Choroid plexus epithelial cell (primary cell): ENCODE measurements around the gene RAB31.
A peak's percentile ranks its signal among the peaks of the same experiment; 100 is the strongest.

ENCODE experiments used
- DNase-seq: peaks from one replicate; pipeline ENCODE4 v3.0.0-alpha.2; 2010; ENCODE audit warnings: low read depth
- H3K4me3 ChIP-seq: 2 replicates; pipeline ENCODE4 v1.5.1; 2011; ENCODE audit warnings: low read depth, mild to moderate bottlenecking, control low read depth, low read length, moderate library complexity
- TF ChIP-seq, protein P1 (sequence below): conservative IDR thresholded peaks from 2 replicates; pipeline ENCODE4 v1.5.1; 2011; ENCODE audit warnings: low read depth, mild to moderate bottlenecking, control low read depth, inconsistent platforms, low read length, moderate library complexity

RAB31 gene

DNA sequence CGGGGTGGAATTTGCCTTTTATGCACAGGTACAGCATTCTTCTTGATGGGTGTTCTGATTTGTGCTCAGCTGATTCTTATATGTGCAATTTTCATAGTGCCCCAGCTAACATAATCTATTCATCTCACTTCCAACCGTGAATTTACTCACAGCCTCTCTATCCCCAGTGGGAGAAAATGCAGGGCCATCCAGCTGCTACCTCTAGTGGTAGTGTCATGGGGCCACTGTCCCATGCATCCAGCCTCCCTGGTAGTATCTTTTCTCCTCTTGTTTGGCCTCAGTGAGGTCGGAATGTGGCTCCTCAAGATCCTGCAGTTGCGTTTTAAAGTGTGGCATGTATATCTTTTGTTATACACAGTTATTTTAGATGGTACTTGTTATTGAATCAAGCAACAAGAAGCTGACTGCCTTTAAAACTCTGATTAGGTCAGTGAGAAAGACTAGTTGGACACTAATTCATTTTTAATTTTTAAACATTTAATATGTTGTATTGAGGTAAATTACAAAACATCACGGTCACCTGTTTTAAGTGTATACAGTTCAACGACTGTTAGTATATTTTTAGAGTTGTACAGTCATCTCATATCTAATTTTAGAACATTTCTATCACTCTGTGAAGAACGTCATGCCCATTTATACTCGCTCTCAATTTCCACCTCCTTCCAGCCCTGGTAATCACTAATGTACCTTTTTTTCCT, 109.8 kb downstream of the RAB31 start:
- TF ChIP-seq, protein P1, sequence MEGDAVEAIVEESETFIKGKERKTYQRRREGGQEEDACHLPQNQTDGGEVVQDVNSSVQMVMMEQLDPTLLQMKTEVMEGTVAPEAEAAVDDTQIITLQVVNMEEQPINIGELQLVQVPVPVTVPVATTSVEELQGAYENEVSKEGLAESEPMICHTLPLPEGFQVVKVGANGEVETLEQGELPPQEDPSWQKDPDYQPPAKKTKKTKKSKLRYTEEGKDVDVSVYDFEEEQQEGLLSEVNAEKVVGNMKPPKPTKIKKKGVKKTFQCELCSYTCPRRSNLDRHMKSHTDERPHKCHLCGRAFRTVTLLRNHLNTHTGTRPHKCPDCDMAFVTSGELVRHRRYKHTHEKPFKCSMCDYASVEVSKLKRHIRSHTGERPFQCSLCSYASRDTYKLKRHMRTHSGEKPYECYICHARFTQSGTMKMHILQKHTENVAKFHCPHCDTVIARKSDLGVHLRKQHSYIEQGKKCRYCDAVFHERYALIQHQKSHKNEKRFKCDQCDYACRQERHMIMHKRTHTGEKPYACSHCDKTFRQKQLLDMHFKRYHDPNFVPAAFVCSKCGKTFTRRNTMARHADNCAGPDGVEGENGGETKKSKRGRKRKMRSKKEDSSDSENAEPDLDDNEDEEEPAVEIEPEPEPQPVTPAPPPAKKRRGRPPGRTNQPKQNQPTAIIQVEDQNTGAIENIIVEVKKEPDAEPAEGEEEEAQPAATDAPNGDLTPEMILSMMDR = no peak

DNA sequence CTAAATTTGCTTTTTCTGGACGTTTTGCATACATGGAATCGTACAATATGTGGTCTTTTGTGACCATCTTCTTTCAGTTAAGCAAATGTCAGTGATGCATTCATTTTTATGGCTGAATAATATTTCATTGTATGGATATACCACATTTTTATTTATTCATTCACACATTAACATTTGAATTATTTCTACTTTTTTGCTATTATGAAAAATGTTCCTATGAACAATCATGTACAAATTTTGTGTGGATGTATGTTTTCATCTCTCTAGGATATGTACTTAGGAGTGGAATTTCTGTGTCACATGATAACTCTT, 110.3 kb downstream of the RAB31 start:
- TF ChIP-seq, protein P1 = no peak

More for the DNA sequence above, 109.8 kb downstream of the RAB31 start:
- no peak overlapping the region for H3K4me3 ChIP-seq
- no peak for DNase-seq

DNA sequence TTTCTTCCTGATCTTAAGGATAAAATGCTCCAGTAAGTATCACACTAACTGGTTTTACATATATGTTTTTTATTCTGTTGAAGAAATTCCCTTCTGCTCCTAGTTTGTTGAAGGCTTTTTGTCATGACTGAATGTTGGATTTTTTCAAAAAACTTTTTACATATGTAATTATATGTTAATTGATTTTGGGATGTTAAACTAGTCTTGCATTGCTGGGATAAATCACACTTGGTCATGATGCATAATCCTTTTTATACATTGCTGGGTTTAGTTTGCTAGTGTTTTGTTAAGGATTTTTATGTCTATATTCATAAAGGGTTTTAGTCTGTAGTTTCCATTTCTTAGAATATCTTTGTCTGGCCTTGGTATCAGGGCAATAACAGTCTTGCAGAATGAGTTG, 112.0 kb downstream of the RAB31 start:
- no peak for DNase-seq
- TF ChIP-seq, protein P1 = no peak

More for the DNA sequence above, 110.3 kb downstream of the RAB31 start:
- DNase-seq = no peak
- H3K4me3 ChIP-seq = no peak overlapping the region

DNA sequence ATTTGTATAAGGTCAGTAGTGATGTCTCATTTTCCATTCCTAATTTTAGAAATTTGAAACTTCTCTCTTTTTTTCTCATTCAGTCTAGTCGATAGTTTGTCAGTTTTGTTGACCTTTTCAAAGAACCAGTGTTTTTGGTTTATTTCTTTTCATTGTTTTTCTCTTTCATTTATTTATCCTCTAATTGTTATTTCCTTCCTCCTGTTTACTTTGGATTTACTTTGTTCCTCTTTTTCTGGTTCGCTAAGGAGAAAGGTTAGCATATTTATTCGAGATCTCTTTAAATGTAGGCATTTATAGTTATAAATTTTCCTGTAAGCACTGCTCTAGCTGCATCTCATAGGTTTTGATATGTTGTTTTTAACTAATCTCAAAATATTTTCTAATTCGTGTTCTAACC, 112.6 kb downstream of the RAB31 start:
- no peak overlapping the region for H3K4me3 ChIP-seq
- TF ChIP-seq, protein P1 = no peak
- no peak for DNase-seq

More for the DNA sequence above, 112.0 kb downstream of the RAB31 start:
- H3K4me3 ChIP-seq = no peak overlapping the region

DNA sequence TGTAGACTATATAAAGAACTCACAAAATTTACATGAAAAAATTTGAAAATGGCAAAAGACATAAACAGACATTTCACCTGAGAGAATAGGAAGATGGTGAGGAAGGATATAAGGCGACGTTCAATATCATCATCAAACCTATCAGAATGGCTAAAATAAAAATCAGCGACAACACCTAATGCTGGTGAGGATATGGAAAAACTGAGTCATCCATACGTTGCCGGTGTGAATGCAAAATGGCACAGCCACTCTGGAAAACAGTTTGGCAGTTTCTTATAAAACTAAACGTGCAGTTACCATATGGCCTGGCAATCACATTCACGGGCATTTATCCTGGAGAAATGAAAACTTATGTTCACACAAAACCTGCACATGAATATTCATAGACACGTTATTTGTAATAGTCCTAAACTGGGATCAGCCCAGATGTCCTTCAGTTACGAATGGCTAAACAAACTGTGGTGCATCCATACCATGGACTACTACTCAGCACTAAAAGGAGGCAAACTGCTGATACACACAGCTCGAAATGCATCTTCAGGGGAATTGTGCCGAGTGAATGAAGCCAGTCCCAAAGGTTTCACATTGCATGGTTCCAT, 114.6 kb downstream of the RAB31 start:
- no peak overlapping the region for H3K4me3 ChIP-seq
- no peak for DNase-seq
- TF ChIP-seq, protein P1 = no peak

DNA sequence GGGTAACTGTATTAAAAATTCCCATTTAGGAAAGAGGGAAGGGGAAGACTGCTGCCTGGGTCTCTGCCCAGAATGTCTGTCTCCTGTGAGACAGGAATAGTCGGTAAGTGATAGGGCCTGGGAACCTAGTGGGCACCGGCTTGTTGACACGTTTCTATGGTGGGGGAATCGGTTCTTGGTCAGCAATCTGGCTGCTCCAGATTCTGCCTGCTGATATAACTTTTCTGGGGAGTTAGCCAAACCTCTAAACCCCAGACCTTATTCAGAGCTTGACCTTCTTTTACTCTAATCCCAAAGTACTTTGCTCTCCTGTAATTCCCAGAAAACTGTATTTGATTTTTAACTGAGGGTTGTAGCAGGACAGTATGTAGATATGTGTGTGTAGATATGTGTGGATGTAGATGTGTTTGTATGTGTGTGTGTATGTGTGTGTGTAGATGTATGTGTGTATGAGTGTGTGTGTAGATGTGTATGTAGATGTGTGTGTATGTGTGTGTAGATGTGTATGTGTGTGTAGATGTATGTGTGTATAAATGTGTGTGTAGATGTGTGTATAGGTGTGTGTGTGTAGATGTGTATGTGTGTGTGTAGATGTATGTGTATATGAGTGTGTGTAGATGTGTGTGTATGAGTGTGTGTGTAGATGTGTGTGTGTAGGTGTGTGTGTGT, 115.8 kb downstream of the RAB31 start:
- peak; percentile 53 for DNase-seq
- no peak overlapping the region for H3K4me3 ChIP-seq
- TF ChIP-seq, protein P1 = no peak
